Measurements from ENCODE around the gene THSD4.

GRCh38 chr15:71291723-71292122 lies 176.5 kb downstream of the THSD4 start:
- no peak for TF ChIP-seq POLR2AphosphoS5 (IDR thresholded peaks at IDR 0.05)
- TF ChIP-seq CTCF (IDR thresholded peaks at IDR 0.05): no peak
- TF ChIP-seq EP300 (IDR thresholded peaks at IDR 0.05): no peak
- TF ChIP-seq POLR2A (IDR thresholded peaks at IDR 0.05): no peak

Measured in upper lobe of left lung (tissue), 4 donors.